HG03342 (cell line): Measurements from ENCODE around the gene CDK5RAP2.
"Not testable (repeated sequence)": the region's sequence is repeated elsewhere in the genome, so short reads cannot be mapped to it uniquely, and the experiment has no call there.

ENCODE experiments used
- ATAC-seq: cut with Tn5 transposase; IDR thresholded peaks from one replicate; pipeline ENCODE4 v1.9.1; 2021; ENCODE audit warnings: mild to moderate bottlenecking, moderate library complexity; ENCODE audit not compliant: unreplicated experiment

CDK5RAP2 gene

GRCh38 chr9:120475341-120475740, 104.6 kb downstream of the CDK5RAP2 start:
- no peak for ATAC-seq

DNA sequence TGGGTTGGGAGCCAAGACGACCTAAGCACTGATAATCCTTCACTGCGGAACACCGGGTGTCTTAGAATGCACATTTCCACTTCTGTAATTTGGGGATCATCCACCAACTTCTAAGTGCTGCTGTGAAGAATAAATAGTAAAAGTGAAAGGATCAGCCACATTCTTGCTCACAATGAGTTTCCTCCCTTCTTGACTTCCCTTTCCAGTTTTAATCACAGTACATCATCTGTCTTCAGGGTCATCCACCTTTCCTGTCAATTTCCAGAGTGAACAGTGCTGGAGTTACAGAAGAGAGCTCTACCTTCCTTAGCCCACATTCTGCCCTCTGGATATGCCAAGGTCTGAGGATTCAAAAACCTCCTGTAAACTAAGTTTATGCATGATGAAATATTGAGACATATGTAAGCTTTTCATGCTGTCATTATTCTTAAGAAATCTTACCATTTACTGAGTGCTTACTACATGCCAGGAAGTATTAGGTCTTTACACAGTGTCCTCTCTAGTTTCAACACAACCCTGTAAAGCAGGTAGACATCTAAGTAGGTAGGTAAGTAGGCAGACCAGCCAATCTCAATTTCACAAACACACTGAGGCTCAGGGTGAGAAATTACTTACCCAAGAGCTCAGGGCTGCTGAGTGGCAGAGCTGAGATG, 105.2 kb downstream of the CDK5RAP2 start:
- no peak for ATAC-seq

- no peak for ATAC-seq
These were observed 106.4 kb downstream of the CDK5RAP2 start for GRCh38 chr9:120473608-120474007.

DNA sequence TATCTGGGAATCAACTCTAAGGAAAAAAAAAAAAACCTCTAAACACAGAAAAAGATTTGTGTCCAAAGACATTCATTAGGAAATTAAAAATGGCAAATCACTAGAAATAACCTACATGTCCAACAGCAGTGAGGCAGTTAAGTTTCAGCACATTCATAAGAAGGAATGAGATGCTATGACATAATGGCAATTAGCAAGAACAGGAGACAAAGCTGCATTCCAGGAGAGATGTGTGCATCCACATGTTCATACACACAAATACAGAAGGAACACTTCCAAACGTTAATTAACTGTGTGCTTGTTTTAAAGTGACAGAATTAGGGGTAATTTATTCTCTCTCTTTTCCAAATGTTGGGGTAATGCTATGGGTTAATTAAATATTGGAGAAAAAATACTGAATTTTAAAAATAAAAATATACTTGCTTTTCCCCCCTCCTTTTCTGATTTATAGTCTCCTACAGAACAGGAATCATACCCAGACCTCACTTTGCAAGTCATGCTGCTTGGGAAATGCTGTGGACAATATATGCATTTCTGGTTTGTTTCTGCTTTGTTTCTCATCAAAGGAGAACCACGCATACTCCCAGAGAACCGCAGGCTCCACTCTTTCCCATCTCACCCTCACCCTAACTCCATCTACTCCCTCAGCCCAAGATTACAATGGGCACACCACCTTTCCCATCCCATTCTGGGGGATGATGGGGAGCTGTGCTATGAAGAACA, 114.1 kb downstream of the CDK5RAP2 start:
- ATAC-seq = no peak

GRCh38 chr9:120464887-120465421, 115.0 kb downstream of the CDK5RAP2 start:
- no peak for ATAC-seq

- no peak for ATAC-seq
These were observed 115.6 kb downstream of the CDK5RAP2 start for GRCh38 chr9:120464176-120464886.

GRCh38 chr9:120463765-120464164, 116.2 kb downstream of the CDK5RAP2 start:
- ATAC-seq = no peak

- ATAC-seq = not testable (repeated sequence)
These were observed 118.3 kb downstream of the CDK5RAP2 start for GRCh38 chr9:120461677-120462076.

- ATAC-seq = no peak
These were observed 123.7 kb downstream of the CDK5RAP2 start for GRCh38 chr9:120456218-120456617.

- ATAC-seq = no peak
These were observed 125.5 kb downstream of the CDK5RAP2 start for GRCh38 chr9:120454467-120454866.

GRCh38 chr9:120453792-120454191, 126.2 kb downstream of the CDK5RAP2 start:
- ATAC-seq = no peak

- ATAC-seq = no peak
These were observed 127.3 kb downstream of the CDK5RAP2 start for GRCh38 chr9:120452631-120453030.

GRCh38 chr9:120450916-120451315, 129.1 kb downstream of the CDK5RAP2 start:
- ATAC-seq = no peak

DNA sequence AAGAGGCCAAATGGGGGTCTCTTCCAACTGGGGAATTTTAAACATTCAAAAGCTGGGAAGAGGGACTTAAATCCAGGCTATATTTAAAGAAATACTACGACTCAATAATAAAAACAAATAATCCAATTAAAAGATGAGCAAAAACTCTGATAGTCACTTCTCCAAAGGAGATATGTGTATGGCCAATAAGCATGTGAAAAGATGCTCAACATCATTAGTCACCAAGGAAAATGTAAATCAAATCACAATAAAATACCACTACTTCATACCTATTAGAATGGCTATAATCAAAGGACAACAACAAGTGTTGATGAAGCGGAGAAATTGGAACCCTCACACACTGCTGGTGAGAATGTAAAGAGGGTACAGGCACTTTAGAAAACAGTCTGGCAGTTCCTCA, 130.4 kb downstream of the CDK5RAP2 start:
- ATAC-seq = no peak

DNA sequence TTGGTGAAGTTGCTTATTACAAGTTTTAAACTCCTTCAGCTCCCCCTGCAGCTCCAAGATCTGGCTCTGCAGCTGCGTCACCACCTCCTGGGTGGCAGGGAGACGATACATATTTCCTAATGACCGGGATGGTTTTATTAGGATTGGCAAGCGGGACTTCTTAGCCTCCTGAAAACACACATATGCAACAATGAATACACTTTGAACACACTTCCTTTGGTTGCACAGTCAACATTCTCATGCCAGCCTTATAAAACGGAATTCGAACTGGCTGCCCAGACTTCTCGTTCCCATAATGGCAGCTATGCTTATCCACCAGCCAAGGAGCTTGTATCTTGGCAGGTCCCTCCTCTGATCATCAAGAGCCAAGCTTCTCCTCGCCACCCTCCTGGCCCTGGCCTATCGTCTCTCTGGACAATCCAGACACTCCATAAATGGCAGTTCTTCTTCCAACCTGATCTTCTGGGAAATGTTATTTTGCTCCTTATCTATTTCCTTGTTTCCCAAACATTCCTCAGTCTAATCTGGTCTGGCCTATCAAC, 131.9 kb downstream of the CDK5RAP2 start:
- no peak for ATAC-seq

GRCh38 chr9:120446671-120447070, 133.3 kb downstream of the CDK5RAP2 start:
- ATAC-seq = no peak

- ATAC-seq = no peak
These were observed 136.0 kb downstream of the CDK5RAP2 start for GRCh38 chr9:120443976-120444375.

DNA sequence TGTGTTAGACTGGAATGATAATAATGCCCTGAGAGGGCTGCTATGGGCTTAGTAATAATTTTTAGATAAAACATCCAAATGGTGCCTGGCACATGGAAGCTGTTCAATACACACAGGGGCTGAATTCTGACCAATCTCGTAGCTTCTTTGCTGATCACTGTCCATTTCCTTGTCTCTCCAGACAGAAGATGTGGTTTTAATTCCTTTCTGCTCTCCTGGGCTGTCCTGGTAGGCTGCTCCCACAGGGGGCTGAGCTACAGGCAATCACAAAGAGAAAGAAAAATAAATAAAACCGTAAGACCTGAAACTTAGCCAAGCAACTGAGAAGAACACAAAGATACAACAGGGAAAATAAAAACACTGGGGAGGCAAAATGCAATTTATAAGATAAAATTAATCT, 136.5 kb downstream of the CDK5RAP2 start:
- no peak for ATAC-seq

- no peak for ATAC-seq
These were observed 137.5 kb downstream of the CDK5RAP2 start for GRCh38 chr9:120442308-120442995.

DNA sequence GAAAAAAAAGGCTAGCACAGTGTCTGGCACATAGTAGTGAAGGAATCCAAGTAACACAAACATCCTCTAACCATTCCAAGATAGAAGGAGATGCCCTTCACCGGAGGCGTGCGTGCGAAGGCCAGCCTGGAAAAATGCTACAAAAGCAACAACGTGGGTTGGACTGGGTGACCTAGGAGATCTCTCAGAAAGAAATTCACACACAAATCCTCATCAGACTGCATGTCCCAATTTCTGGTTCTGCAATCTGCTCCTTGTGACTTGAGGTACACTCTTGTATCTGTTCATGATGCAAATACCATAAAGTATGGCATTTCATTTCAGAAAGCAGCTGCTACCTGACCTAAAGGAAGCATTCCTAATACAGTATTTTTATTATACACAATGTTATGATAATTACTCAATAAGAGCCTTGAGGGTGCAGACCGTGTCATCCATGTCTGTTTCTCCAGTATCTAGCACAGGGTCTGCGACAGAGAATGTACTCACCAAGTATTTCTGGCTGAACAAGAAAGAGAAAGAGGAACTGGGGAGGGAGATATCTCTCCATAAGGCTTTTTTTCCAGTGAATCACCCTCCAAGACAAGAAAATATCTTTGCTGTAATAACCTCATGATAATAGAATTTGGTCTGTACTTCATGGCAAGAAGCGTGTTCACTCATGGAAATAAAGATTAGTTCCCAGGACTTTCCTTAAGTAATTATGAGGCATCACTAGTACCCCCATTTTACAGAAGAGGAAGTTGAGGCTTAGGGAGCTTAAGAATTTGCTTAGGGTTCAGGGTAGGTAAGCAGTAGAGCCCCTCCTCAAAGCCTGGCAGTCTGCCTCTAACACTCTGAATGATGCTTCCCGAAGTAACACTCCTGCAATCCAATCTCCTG, 138.3 kb downstream of the CDK5RAP2 start:
- ATAC-seq = no peak
